ENCODE results near the gene CD244.

GRCh38 chr1:160874935-160875334 is 12.2 kb upstream of the CD244 start:
- TF ChIP-seq EP300 (IDR thresholded peaks at IDR 0.05; ENCODE audit: borderline replicate concordance) (no peak), REST (IDR thresholded peaks at IDR 0.05; ENCODE audit: low read depth) (no peak), YY1 (IDR thresholded peaks at IDR 0.05; ENCODE audit: low read depth) (no peak), TAF1 (IDR thresholded peaks at IDR 0.05; ENCODE audit: low read depth) (no peak), EGR1 (IDR thresholded peaks at IDR 0.05) (no peak), RAD21 (IDR thresholded peaks at IDR 0.05; ENCODE audit: low read depth) (no peak), CEBPB (IDR thresholded peaks at IDR 0.05) (no peak), CREB1 (IDR thresholded peaks at IDR 0.05; ENCODE audit: low read depth) (no peak), NFIC (IDR thresholded peaks at IDR 0.05) (no peak), TCF12 (IDR thresholded peaks at IDR 0.05; ENCODE audit: low read depth) (no peak), ZBTB7A (IDR thresholded peaks at IDR 0.05; ENCODE audit: low read depth) (no peak)
